Astrocyte of the spinal cord (primary cell): Measurements from ENCODE around the gene CEBPE.

Experiments
- DNase-seq: peaks from one replicate; pipeline ENCODE4 v3.0.0; 2011; ENCODE audit warnings: low read depth, low spot score
- H3K4me3 ChIP-seq: 2 replicates; pipeline ENCODE4 v1.5.1; 2011; ENCODE audit warnings: low read depth, mild to moderate bottlenecking, low read length, moderate library complexity
- in situ Hi-C: cut with HindIII; loops from 2 replicates; pipeline ENCODE4 v1.10.0; 2017; ENCODE audit warnings: low sequenced_read_pairs
- TF ChIP-seq, protein P1 (sequence below): IDR thresholded peaks from 2 replicates; pipeline ENCODE4 v1.5.1; 2012; ENCODE audit warnings: low read depth, mild to moderate bottlenecking, low read length, inconsistent platforms

CEBPE gene

DNA sequence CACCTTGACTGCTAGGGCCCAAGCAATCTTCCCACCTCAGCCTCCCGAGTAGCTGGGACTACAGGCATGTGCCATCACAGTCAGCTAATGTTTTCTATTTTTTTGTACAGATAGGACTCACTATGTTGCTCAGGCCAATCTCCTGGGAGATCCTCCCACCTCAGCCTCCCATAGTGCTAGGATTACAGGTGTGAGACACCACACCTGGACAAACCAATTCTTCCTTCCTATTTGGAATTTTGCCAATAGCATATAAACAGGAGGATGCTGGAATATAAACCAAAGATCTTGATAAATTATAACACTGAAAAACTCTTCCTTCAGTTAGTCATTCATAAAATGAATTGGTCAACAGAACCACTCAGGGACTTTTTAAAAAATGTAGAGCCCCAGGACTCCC lies 32.5 kb downstream of the CEBPE start:
- no peak for DNase-seq
- no peak overlapping the region for H3K4me3 ChIP-seq
- in situ Hi-C loops, result no loop called here
- TF ChIP-seq, protein P1, sequence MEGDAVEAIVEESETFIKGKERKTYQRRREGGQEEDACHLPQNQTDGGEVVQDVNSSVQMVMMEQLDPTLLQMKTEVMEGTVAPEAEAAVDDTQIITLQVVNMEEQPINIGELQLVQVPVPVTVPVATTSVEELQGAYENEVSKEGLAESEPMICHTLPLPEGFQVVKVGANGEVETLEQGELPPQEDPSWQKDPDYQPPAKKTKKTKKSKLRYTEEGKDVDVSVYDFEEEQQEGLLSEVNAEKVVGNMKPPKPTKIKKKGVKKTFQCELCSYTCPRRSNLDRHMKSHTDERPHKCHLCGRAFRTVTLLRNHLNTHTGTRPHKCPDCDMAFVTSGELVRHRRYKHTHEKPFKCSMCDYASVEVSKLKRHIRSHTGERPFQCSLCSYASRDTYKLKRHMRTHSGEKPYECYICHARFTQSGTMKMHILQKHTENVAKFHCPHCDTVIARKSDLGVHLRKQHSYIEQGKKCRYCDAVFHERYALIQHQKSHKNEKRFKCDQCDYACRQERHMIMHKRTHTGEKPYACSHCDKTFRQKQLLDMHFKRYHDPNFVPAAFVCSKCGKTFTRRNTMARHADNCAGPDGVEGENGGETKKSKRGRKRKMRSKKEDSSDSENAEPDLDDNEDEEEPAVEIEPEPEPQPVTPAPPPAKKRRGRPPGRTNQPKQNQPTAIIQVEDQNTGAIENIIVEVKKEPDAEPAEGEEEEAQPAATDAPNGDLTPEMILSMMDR, result no peak

DNA sequence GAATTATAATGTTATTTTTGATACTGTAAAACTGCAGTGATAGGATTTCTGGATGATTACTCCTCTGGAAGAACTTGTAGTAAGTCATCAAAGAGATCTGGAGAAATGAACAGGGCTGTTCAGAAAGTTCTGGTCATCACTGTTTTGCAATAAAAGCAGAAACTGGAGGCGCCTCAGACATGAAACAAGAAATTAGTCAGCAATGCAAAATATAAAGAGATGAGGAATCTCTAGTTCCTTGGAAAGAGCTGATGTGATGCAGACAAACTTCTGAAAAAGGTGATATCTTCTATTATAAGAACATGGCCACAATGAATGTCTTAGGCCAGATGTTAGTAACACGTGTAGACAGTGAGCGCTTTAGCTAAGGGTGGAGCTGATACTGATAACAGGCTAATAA lies 33.6 kb downstream of the CEBPE start:
- TF ChIP-seq, protein P1, result no peak
- DNase-seq, result no peak
- in situ Hi-C loops, result no loop called here
- H3K4me3 ChIP-seq, result no peak overlapping the region

DNA sequence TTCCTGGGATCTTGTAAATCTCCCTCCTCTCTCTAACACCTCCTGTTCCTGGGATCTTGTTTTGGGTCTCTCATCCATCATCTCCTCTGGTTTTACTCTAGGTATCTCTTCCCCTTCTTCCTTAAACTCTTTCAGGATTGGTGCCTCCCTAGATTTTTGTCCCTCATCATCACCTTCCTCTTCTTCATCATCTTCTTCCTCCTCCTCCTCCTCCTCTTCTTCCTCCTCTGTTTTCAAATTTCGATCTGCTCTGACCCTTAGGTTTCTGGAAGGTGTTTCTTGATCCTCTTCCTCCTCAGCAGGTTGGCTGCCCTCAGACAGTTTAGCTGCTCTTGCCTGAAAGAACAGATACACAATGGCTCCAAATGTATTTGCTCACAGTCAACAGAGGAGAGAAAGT lies 38.6 kb downstream of the CEBPE start:
- in situ Hi-C loops, result no loop called here
- DNase-seq, result no peak
- H3K4me3 ChIP-seq, result no peak overlapping the region
- TF ChIP-seq, protein P1, result no peak

DNA sequence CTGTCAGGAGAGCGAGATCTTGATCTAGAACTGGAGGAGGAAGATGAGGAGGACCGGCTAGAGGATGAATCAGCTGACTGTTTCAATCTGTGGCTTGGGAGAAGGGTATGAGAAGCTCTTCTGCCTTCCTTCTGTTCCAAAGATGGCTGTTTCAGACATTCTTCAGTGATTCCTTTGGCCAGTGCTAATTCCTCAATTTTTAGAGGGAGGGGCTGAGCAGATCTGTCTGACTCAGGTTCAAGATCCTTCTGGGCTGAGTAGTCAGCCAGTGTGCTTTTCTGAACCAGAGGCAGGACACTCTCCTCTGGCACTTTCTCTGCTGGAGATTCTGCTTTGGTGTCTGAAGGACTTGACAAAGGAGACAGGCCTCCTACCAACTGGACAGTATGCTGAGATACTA lies 39.3 kb downstream of the CEBPE start:
- TF ChIP-seq, protein P1, result no peak
- in situ Hi-C loops, result no loop called here
- DNase-seq, result no peak
- H3K4me3 ChIP-seq, result no peak overlapping the region

DNA sequence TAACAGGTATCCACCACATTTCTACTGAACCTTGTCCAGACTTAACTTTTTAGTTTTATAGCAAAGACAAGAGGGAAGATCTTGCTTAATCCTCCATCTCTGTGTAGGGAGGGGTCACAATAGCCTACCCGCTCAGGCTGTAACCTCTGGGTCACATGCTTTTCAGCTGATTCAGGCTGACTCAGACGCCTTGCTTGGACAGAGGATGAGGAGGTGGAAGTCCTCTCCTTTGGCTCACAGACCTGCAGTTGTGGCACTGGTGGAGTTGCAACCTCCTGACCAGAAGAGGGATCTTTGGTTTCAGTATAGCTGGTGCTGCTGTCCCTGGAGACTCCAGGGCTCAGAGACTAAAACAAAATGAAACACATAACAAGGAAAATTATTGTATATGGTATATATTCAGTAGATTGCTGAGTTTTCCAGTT lies 40.4 kb downstream of the CEBPE start:
- no peak overlapping the region for H3K4me3 ChIP-seq
- in situ Hi-C loops, result no loop called here
- TF ChIP-seq, protein P1, result no peak
- DNase-seq, result peak; percentile 91

DNA sequence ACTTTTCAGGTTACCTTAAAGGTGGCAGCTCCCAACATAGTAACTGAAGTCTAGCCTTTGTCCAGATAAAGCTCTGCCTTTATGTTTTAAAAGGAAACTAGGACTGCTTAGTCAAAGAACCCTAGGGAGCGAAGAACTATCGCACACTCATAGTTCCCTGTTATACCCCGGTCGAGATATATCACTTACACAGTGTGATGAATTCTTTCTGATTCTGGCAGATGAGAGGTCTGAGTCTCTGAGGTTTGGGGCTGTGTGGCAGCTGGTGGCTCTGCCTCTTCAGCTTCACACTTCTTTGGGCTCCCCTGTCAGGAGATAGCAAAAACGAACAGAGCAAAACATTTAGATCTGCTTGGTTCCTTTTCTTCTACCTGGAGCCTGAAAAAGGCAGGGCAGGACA lies 41.1 kb downstream of the CEBPE start:
- H3K4me3 ChIP-seq, result no peak overlapping the region
- TF ChIP-seq, protein P1, result no peak
- no peak for DNase-seq
- in situ Hi-C loops, result no loop called here

DNA sequence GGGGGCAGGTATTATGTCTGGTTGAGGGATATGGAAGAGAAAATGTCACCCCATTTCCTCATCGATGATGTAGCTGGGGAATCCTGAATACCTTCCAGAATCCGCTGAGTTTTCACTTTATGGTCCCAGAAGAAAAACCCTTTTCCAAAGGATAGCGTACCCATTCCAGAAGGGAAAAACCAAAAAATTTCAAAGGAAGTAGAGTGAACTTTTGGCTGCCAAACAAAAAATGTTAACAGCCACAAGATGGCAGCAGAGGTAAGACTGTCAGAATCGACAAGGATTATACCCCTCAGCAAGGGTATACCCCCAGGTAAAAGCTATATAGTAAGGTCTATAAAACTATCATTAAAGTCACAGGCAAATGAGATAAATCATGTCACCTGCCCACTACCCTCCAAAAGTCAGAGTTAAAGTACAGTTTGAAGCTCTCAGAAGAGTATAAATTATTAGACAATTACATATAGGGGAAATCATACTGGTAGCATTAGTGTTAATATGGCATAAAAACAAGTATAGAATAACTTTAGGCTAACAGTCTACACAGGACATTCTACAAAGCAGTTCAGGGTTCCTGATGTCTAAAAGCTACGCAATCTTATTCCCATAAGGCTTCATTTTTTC lies 42.2 kb downstream of the CEBPE start:
- DNase-seq, result peak; percentile 41
- H3K4me3 ChIP-seq, result no peak overlapping the region
- TF ChIP-seq, protein P1, result peak; percentile 67
- in situ Hi-C loops, result no loop called here
